KOPT-K1 (cell line): ENCODE measurements around the gene SNRPF.
"Not testable (repeated sequence)": the region's sequence is repeated elsewhere in the genome, so short reads cannot be mapped to it uniquely, and the experiment has no call there.

Source experiments
- H3K27ac ChIP-seq: fragments of 200-600 bp; sonication (generic); 2 replicates; pipeline ENCODE4 v1.5.1; 2016; ENCODE audit warnings: antibody characterized with exemption, mild to moderate bottlenecking, low read depth, low read length; ENCODE audit not compliant: poor library complexity, severe bottlenecking
- H3K36me3 ChIP-seq: fragments of 200-600 bp; sonication (generic); 2 replicates; pipeline ENCODE4 v1.5.1; 2017; ENCODE audit warnings: antibody characterized with exemption, mild to moderate bottlenecking, low read length, moderate library complexity; ENCODE audit not compliant: insufficient read depth
- H3K9me3 ChIP-seq: fragments of 200-600 bp; sonication (generic); 2 replicates; pipeline ENCODE4 v1.5.1; 2017; ENCODE audit warnings: antibody characterized with exemption, low read length, mild to moderate bottlenecking; ENCODE audit not compliant: insufficient read depth, poor library complexity, severe bottlenecking

SNRPF gene

DNA sequence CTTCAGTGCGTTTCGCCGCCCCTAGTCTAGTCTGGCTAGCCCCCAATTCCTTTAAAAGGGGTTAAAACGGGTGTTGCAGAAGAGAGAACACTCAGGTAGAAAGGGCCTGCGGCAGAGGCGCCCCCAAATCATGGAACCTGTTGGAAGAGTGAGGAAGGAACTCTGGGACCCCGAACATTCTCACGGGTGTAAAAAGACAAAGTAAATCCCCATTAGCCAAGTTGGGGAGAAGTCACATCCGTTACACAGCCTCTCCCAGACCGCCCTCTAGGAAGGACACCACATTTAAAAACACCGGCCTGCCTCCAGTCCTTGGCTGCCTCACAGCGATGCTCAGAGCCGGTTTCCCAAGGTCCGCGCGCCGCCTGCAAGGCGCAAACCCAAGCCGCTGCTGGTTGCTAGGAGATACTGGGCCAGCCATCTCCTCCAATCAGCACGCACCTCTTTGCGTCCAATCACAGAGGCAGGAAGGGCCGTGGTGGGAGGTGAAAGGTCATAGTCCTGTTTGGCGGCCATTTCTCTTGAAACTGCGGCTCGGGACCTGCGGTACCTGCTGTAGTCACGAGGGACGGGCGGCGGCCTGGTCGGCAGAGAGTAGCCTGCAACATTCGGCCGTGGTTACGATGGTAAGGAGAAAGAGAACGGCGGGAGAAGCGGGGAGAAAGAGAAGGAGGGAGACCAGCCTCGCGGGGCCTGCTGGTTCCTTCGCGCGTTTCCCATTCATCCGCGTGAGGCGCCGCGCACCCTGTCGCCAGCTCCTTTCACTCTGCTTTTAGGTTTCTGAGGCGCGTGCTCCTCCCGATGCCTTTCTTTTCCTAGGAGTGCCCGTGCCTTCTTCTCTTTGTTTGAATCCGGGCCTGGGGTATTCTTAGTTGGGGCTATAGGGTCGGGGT is at the start of gene SNRPF:
Gene SNRPF (plus strand): TSS at position 502 of the 893 bp plus-strand sequence. CDS start 122 bp downstream, at position 624.
- Histone ChIP-seq H3K27ac (peak within 1 kb of the TSS; percentile 67), H3K36me3 (peaks cover 34% of the 10 kb centered on the region), H3K9me3 (peaks cover 9% of the 10 kb centered on the region)

DNA sequence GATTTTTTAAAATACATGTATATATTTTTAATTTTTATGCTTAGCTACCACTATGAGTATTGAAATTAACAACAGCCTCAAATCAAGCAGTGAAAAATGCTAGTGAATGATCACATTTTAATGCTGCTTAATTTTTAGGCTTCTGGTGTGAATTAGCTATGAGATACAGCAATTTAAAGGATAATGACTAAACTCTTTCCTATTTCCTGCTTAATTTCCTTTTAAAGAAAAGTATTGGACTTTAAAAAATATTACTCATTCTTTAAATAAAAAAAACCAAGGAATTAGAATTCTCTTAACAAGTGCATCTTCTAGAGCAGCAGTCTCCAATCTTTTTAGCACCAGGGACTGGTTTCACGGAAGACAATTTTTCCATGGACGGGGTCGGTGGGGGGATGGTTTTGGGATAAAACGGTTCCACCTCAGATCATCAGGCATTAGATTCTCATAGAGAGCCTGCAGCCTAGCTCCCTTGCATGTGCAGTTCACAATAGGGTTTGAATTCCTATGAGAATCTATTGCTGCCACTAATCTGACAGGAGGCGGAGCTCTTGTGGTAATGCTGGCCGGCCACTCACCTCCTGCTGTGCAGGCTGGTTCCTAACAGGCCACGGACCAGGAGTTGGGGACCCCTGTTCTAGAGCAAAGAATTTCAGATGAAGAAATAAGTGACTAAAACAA is 49.6 kb upstream of the SNRPF start:
- H3K27ac ChIP-seq: no peak overlapping the region
- H3K36me3 ChIP-seq: no peaks in the 10 kb centered on the region
- no peaks in the 10 kb centered on the region for H3K9me3 ChIP-seq

DNA sequence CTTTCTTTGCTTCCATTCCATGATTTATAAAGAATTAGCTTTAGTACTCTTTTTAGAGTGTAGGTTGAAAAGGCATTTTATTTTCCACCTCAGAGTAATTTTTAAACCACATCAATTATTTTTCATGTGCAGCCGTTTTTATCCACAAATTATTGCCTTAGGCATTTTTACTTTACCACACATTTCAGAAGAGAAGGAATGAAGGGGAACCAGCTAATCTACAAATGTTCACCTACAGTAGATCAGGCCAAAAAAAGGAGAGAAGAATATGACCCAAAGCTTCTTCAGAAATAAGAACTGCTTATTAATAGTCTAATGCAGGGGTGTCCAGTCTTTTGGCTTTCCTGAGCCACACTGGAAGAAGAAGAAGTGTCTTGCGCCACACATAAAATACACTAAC is 48.3 kb upstream of the SNRPF start:
- Histone ChIP-seq H3K36me3 (no peaks in the 10 kb centered on the region), H3K27ac (no peak overlapping the region)

DNA sequence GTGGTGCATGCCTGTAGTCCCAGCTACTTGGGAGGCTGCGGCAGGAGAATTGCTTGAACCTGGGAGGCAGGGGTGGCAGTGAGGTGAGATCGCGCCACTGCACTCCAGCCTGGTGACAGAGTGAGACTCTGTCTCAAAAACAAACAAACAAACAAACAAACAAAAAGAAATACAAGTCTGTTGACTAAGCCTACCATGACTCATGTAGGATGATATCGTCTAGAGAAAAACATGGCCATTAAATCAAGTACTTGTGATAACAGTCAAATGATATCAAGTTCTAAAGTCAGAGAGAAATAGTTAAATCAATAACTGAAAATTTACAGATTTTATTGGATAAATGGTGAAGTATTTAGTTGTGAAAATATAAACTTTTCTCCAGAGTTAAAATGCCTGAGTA is 46.6 kb upstream of the SNRPF start:
- H3K36me3 ChIP-seq, H3K9me3 ChIP-seq, H3K27ac ChIP-seq: not testable (repeated sequence)

More for the DNA sequence above, 48.3 kb upstream of the SNRPF start:
- no peaks in the 10 kb centered on the region for H3K9me3 ChIP-seq

DNA sequence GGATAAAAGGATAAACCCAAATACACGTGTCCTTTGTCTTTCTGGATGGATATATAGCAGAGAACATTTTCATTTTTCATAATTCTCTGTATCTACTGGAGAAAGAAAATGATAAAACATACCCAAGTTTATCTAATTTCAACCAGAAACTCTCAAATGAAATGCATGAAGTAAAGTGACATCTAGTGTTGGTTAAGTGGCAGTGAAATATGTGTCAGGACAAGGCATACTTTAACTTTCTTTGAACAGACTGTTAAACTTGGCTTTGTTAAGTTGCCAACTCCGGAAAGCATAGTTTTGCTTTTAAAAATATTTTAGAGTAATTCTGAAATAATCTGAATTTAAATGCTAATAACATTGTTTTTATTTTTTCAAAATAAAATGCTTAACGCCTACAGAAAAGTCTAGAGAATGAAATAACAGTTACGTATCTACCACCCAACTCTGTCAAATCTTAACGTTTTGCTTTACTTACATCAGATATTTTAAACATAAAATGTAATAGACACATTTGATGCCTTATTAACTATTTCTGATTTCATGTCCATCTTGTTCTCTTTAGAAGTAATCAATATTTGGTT is 43.0 kb upstream of the SNRPF start:
- Histone ChIP-seq H3K9me3 (no peaks in the 10 kb centered on the region), H3K36me3 (no peaks in the 10 kb centered on the region), H3K27ac (no peak overlapping the region)

DNA sequence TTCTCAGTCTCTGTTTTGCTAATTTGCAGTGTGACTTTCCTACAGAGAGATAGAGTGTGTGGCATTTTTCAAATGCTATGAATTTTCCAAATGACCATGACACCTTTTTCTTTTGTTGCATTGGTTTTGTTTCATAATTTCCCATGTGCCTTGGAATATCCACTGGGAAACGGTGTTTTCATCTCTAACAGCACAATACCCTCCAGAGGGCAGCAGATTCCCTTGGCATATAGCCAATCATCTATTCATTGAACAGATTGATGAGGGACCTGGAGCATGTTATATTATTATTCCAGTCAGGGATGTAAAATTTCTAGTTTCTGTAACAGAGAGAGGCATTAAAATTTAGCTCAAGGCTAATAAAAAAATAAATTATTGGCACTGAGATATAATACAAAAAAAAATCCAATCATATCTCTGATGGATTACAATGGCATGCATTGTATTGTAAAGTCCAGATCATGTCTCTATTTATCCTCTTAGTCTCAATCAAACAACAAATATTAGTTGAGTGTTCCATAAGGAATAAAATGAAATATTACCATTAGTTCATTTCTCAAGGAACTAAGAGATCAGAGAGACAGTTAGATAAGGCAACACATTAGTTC is 38.6 kb upstream of the SNRPF start:
- Histone ChIP-seq H3K36me3 (no peaks in the 10 kb centered on the region), H3K9me3 (no peaks in the 10 kb centered on the region), H3K27ac (no peak overlapping the region)

DNA sequence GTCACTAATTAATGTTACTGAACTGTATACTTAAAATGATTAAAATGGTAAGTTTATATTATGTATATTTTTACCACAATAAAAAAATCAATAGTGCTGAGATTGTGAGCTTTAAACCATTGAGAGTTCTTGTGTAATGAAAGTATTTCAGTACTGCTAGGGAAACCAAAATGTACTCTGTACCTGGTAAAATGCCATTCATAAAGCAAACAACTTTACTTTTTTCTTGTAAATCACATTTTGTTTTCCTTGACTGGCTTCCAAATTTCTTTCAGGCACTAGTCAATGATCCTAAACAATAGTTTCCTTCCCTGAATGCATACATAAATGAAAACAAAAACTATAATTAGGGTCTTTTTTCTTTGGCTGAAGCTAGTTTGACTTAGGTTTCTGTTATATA is 29.4 kb upstream of the SNRPF start:
- Histone ChIP-seq H3K36me3 (no peaks in the 10 kb centered on the region), H3K27ac (no peak overlapping the region), H3K9me3 (no peaks in the 10 kb centered on the region)

DNA sequence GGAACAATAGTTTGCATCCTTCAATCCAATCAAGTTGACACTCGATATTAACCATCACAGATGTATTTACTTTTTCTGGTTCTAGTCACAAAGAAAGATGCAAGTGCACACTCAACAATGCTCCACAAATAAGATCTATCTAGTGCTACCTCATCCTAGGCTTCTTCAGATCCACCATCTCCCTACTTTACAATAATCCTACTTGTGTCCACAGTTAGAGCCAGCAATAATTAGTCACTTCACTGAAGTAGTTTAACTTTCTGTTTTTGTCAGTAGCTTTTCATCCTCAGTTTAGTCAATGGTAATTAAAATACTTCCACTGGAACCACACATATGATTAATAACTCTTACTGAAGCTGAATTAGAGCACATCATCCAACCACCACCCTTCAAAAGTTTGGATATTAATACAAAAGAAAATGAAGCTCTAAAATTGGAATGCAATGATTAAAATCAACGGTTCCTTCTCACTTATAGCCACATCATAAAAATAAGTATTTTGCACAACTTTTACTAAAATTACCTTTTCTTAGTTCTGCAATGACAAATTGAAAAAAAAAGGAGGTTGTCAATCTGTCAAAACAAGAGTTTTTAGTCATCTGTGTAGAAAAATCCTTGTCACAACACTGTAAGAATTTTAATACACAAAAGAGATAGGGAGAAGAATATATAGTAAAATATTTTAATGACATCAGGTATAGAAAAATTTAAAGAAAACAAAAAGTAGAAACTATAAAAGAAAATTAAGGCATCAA is 28.2 kb upstream of the SNRPF start:
- Histone ChIP-seq H3K27ac (no peak overlapping the region), H3K9me3 (no peaks in the 10 kb centered on the region), H3K36me3 (no peaks in the 10 kb centered on the region)

DNA sequence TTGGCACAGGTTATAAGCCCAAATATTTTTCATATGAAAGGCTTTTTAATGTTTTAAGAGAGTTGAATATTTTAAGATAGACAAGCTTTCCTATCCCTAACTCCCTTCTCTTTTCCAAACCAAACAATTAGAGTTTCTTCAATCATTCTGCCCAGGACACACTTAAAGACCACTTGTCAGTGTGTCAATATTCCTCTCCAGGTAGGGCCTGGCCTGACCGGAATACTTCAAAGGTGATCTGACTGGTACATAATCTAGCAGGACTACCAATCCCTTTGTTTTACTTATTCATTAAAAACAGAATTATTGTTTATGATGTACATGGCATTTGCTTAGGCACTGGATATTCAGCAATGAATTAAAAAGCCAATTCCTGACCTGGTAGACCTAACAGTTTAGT is 24.2 kb upstream of the SNRPF start:
- H3K36me3 ChIP-seq: no peaks in the 10 kb centered on the region
- no peak overlapping the region for H3K27ac ChIP-seq
- H3K9me3 ChIP-seq: no peaks in the 10 kb centered on the region

DNA sequence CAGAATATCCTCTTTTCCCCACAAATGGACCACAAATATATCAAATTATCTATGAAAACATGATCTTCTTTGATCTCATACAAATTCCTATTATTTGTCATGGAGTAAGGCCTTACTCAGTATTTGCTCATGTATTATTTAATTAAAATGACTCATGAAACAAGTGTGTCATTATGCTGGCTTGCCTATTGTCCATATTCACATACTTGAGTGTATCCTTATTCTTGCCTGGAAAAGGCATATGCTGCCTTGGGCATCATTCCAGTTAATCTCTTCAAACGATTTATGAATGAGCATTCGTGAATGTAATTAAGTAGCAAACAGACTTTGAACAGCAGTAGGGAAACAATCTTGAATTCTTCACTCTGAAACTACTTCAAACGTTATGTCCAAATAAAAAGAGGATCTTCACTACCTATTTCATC is 22.6 kb upstream of the SNRPF start:
- no peaks in the 10 kb centered on the region for H3K36me3 ChIP-seq
- no peaks in the 10 kb centered on the region for H3K9me3 ChIP-seq
- no peak overlapping the region for H3K27ac ChIP-seq

DNA sequence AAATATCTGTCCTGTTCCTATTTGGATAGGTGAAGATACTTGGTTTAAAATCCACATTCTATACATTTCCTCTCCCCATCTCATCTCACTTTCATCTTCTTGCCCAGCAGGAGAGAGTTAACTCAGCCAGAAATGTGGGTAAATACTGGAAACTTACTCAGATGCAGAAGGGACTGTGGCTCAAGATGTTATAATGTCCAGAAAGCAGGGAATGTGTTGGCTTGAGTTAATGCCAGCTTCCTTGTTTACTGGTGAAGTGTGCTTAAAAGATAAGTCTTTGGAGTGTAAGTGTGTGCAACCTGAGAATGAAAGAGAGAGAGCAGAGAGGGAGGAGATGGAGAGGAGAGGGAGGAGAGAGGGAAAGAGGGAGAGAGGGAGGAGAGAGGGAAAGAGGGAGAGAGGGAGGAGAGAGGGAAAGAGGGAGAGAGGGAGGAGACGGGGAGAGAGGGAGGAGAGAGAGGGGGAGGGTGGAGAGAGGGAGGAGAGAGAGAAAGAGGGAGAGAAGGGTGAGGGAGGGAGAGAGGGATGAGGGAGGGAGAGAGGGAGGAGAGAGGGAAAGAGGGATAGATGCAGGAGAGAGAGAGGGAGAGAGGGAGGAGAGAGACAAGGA is 22.0 kb upstream of the SNRPF start:
- Histone ChIP-seq H3K36me3 (no peaks in the 10 kb centered on the region), H3K9me3 (no peaks in the 10 kb centered on the region), H3K27ac (no peak overlapping the region)

DNA sequence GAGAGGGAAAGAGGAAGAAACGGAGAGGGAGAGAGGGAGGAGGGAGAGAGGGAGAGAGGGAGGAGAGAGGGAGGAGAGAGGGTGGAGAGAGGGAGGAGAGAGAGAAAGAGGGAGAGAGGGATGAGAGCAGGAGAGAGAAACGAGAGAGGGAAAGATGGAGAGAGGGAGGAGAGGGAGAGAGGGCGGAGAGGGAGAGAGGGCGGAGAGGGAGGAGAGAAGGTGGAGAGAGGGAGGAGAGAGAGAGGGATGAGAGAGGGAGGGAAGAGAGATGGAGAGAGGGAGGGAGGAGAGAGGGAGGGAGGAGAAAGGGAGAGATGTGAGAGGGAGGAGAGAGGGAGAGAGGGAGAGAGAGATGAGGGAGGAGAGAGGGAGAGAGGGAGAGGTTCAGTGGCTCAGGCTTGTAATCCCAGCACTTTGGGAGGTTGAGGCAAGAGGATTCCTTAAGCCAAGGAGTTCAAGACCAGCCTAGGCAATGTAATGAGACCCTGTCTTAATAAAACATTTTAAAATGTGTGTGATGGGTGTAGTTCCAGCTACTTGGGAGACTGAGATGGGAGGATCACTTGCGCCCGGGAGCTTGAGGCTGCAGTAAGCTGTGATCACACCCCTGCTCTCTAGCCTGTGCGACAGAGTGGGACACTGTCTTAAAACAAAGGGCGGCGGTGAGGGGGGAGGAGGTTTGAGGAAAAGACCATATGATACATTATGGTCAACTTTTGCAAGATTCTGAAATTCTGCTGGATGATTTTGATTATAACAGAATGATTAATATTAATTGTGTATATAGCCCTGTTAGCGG is 21.3 kb upstream of the SNRPF start:
- Histone ChIP-seq H3K27ac (no peak overlapping the region), H3K9me3 (no peaks in the 10 kb centered on the region), H3K36me3 (no peaks in the 10 kb centered on the region)

DNA sequence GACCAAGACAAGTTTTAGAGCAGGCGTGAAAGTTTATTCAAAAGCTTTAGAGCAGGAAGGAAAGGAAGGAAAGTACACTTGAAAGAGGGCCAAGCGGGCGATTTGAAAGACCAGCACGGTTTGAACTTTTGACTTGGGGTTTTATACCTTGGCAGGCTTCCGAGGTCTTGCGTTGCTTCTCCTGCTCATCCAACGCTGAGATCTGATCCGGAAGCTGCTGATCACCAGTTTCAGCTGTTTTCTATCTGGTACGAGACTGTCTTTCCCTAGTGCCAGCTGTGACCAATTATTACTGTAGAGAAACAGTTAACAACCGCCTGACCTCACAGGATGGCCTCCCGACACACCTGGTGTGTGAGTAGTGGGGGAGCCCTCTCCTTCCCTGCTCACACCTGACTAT is 20.6 kb upstream of the SNRPF start:
- no peaks in the 10 kb centered on the region for H3K36me3 ChIP-seq
- H3K27ac ChIP-seq: no peak overlapping the region
- H3K9me3 ChIP-seq: no peaks in the 10 kb centered on the region

DNA sequence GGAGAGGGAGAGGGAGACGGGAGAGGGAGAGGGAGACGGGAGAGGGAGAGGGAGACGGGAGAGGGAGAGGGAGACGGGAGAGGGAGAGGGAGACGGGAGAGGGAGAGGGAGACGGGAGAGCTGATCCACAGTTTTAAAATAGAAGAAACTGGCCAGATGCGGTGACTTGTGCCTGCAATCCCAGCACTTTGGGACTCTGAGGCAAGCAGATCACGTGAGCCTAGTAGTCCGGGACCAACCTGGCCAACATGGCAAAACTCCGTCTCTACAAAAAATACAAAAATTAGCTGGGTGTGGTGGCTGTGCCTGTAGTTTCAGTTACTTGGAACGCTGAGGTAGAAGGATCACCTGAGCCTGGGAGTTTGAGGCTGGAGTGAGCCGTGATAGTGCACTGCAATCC is 16.3 kb upstream of the SNRPF start:
- H3K36me3 ChIP-seq, H3K27ac ChIP-seq, H3K9me3 ChIP-seq: not testable (repeated sequence)
